Neural progenitor cell (in vitro differentiated cells): ENCODE measurements around the gene LGALS8. TPM values are rescaled to one million over a fixed set of nuclear protein-coding genes. Genes with fewer than 3 reads are reported as not detected.

ENCODE experiments used
- DNase-seq: peaks from one replicate; pipeline ENCODE4 v3.0.0-alpha.2; 2016; ENCODE audit warnings: low spot score
- H2AFZ ChIP-seq: fragments of 200-600 bp; sonication (generic); replicated peaks from 2 replicates; pipeline ENCODE4 v1.6.1; 2016; ENCODE audit warnings: antibody characterized with exemption
- H3F3A ChIP-seq: fragments of 200-600 bp; sonication (generic); 2 replicates; pipeline ENCODE4 v1.6.1; 2016; ENCODE audit warnings: antibody characterized with exemption, low read depth
- H3K27ac ChIP-seq: fragments of 200-600 bp; sonication (generic); 2 replicates; pipeline ENCODE4 v1.5.1; 2016; ENCODE audit warnings: mild to moderate bottlenecking
- H3K27me3 ChIP-seq: fragments of 200-600 bp; sonication (generic); 2 replicates; pipeline ENCODE4 v1.6.1; 2016; ENCODE audit warnings: mild to moderate bottlenecking, moderate library complexity
- H3K36me3 ChIP-seq: fragments of 200-600 bp; sonication (generic); 2 replicates; pipeline ENCODE4 v1.5.1; 2016
- H3K4me1 ChIP-seq: fragments of 200-600 bp; sonication (generic); 2 replicates; pipeline ENCODE4 v1.6.1; 2016; ENCODE audit warnings: mixed run types
- H3K4me2 ChIP-seq: fragments of 200-600 bp; sonication (generic); 2 replicates; pipeline ENCODE4 v1.6.1; 2016
- H3K4me3 ChIP-seq: fragments of 200-600 bp; sonication (generic); 2 replicates; pipeline ENCODE4 v1.5.1; 2016
- H3K79me2 ChIP-seq: fragments of 200-600 bp; sonication (generic); 2 replicates; pipeline ENCODE4 v1.6.1; 2016; ENCODE audit warnings: low read depth
- H3K9ac ChIP-seq: fragments of 200-600 bp; sonication (generic); 2 replicates; pipeline ENCODE4 v1.6.1; 2016
- H3K9me3 ChIP-seq: fragments of 200-600 bp; sonication (generic); 2 replicates; pipeline ENCODE4 v1.5.1; 2016; ENCODE audit warnings: low read depth
- H4K20me1 ChIP-seq: fragments of 200-600 bp; sonication (generic); 2 replicates; pipeline ENCODE4 v1.6.1; 2016; ENCODE audit warnings: low read depth
- H3K27ac Mint-ChIP-seq: 3 replicates; pipeline ENCODE4 v1.8.0; 2021; ENCODE audit warnings: mixed read lengths
- H3K27me3 Mint-ChIP-seq: 2 replicates; pipeline ENCODE4 v1.8.0; 2022; ENCODE audit warnings: low read depth, mild to moderate bottlenecking, inconsistent platforms, moderate library complexity, mixed read lengths; ENCODE audit not compliant: insufficient read depth
- H3K36me3 Mint-ChIP-seq: 3 replicates; pipeline ENCODE4 v1.8.0; 2021; ENCODE audit warnings: mixed read lengths
- H3K4me1 Mint-ChIP-seq: 3 replicates; pipeline ENCODE4 v1.8.0; 2021; ENCODE audit warnings: mixed read lengths
- H3K4me3 Mint-ChIP-seq: 3 replicates; pipeline ENCODE4 v1.8.0; 2021; ENCODE audit warnings: mild to moderate bottlenecking, moderate library complexity, mixed read lengths
- H3K9me3 Mint-ChIP-seq: 3 replicates; pipeline ENCODE4 v1.8.0; 2020; ENCODE audit warnings: mixed read lengths
- CTCF ChIP-seq: fragments of 200-600 bp; sonication (generic); IDR thresholded peaks from 2 replicates; pipeline ENCODE4 v1.5.1; 2017; ENCODE audit warnings: antibody characterized with exemption, mild to moderate bottlenecking
- EZH2 ChIP-seq: fragments of 200-600 bp; sonication (generic); IDR thresholded peaks from 2 replicates; pipeline ENCODE4 v1.6.1; 2017; ENCODE audit warnings: antibody characterized with exemption, mild to moderate bottlenecking, moderate library complexity
- EZH2phosphoT487 ChIP-seq: fragments of 200-600 bp; sonication (generic); IDR thresholded peaks from 2 replicates; pipeline ENCODE4 v1.6.1; 2017; ENCODE audit warnings: antibody characterized with exemption
- total RNA-seq: library from RNA; depleted of rRNA; stranded (reverse); fragments of >200 nt; gene quantifications from 2 replicates; pipeline ENCODE4 v1.2.3, GENCODE V29; 2015; ENCODE audit warnings: low replicate concordance

Gene LGALS8
- total RNA-seq, 1 donor from 2014 or later, result 28.1 TPM

- peaks cover 2% of the 10 kb centered on the region for H3K27me3 Mint-ChIP-seq
- no peak overlapping the region for H3K9ac ChIP-seq
- H3K4me3 Mint-ChIP-seq, result no peak overlapping the region
- H3K4me1 Mint-ChIP-seq, result peaks cover 12% of the 10 kb centered on the region
- no peaks in the 10 kb centered on the region for H4K20me1 ChIP-seq
- peaks cover 8% of the 10 kb centered on the region for H3F3A ChIP-seq
- H3K4me2 ChIP-seq, result no peak overlapping the region
- peak overlapping the region; percentile 17 for H3K27ac Mint-ChIP-seq
- no peak for TF ChIP-seq CTCF
- TF ChIP-seq EZH2phosphoT487, result no peak
- TF ChIP-seq EZH2, result no peak
- no peaks in the 10 kb centered on the region for H3K9me3 Mint-ChIP-seq
- H3K27ac ChIP-seq, result no peak overlapping the region
- H3K4me3 ChIP-seq, result no peak overlapping the region
- no peaks in the 10 kb centered on the region for H3K79me2 ChIP-seq
- H2AFZ ChIP-seq, result no peak overlapping the region
- H3K9me3 ChIP-seq, result no peaks in the 10 kb centered on the region
- H3K36me3 ChIP-seq, result no peaks in the 10 kb centered on the region
- no peak for DNase-seq
- no peaks in the 10 kb centered on the region for H3K36me3 Mint-ChIP-seq
- H3K27me3 ChIP-seq, result no peaks in the 10 kb centered on the region
- H3K4me1 ChIP-seq, result peaks cover 4% of the 10 kb centered on the region
Measured at GRCh38 chr1:236507022-236507700, 16.6 kb upstream of the LGALS8 start.

- no peaks in the 10 kb centered on the region for H3K9me3 Mint-ChIP-seq
Measured at GRCh38 chr1:236508593-236509027, 15.2 kb upstream of the LGALS8 start.

GRCh38 chr1:236509203-236509602, 14.6 kb upstream of the LGALS8 start:
- H4K20me1 ChIP-seq, result no peaks in the 10 kb centered on the region
- no peaks in the 10 kb centered on the region for H3K36me3 ChIP-seq
- H3K27ac ChIP-seq, result no peak overlapping the region
- no peaks in the 10 kb centered on the region for H3K4me1 ChIP-seq
- TF ChIP-seq CTCF, result no peak
- TF ChIP-seq EZH2, result no peak
- no peaks in the 10 kb centered on the region for H3F3A ChIP-seq
- no peaks in the 10 kb centered on the region for H3K9me3 ChIP-seq
- peaks cover 2% of the 10 kb centered on the region for H3K27me3 Mint-ChIP-seq
- no peak overlapping the region for H3K4me3 Mint-ChIP-seq
- H3K4me2 ChIP-seq, result no peak overlapping the region
- H3K9me3 Mint-ChIP-seq, result no peaks in the 10 kb centered on the region
- no peaks in the 10 kb centered on the region for H3K36me3 Mint-ChIP-seq
- no peak overlapping the region for H2AFZ ChIP-seq
- H3K27ac Mint-ChIP-seq, result no peak overlapping the region
- no peaks in the 10 kb centered on the region for H3K79me2 ChIP-seq
- no peak overlapping the region for H3K9ac ChIP-seq
- DNase-seq, result no peak
- H3K27me3 ChIP-seq, result no peaks in the 10 kb centered on the region
- H3K4me1 Mint-ChIP-seq, result no peaks in the 10 kb centered on the region
- H3K4me3 ChIP-seq, result no peak overlapping the region

More at GRCh38 chr1:236508593-236509027, 15.2 kb upstream of the LGALS8 start:
- no peaks in the 10 kb centered on the region for H3K36me3 Mint-ChIP-seq
- Histone ChIP-seq H3K27me3 (no peaks in the 10 kb centered on the region), H3K27ac (no peak overlapping the region), H3K4me2 (no peak overlapping the region), H3K9me3 (no peaks in the 10 kb centered on the region), H3K36me3 (no peaks in the 10 kb centered on the region), H3F3A (peaks cover 1% of the 10 kb centered on the region), H2AFZ (no peak overlapping the region), H3K4me3 (no peak overlapping the region), H4K20me1 (no peaks in the 10 kb centered on the region), H3K79me2 (no peaks in the 10 kb centered on the region), H3K4me1 (peaks cover 1% of the 10 kb centered on the region), H3K9ac (no peak overlapping the region)
- no peak for TF ChIP-seq EZH2phosphoT487
- no peak for TF ChIP-seq CTCF
- TF ChIP-seq EZH2, result no peak
- H3K27me3 Mint-ChIP-seq, result peaks cover 2% of the 10 kb centered on the region
- H3K4me3 Mint-ChIP-seq, result no peak overlapping the region
- no peaks in the 10 kb centered on the region for H3K4me1 Mint-ChIP-seq
- no peak overlapping the region for H3K27ac Mint-ChIP-seq
- no peak for DNase-seq
